Measurements from ENCODE around the gene SV2C. TPM values are rescaled to one million over a fixed set of nuclear protein-coding genes. Genes with fewer than 3 reads are reported as not detected.

The SV2C gene
- total and polyA plus RNA-seq, 2 of the 13 experiments (the other 11 are each of a cell fraction or from before 2014, with no cell fraction given) = not detected

DNA sequence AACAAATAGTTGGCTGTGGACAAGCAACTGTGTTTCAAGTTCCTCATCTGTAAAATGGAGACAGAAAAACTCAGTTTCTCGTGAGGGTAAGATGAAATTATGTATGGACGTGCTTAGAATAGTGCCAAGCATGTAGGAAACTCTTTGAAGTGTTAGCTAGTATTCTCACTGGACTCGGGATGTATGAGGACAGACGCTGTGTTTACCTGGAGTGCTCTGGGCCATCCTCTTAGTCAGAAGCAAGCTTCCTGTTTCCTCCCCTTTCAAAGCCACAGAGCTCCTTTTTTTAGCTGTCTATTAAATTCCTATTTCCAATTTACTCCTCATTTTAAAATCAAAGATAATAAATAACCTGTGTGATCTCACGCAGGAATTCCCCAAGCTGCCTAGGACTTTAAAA, 296.1 kb downstream of the SV2C start (continued):
- TF ChIP-seq, protein P1, sequence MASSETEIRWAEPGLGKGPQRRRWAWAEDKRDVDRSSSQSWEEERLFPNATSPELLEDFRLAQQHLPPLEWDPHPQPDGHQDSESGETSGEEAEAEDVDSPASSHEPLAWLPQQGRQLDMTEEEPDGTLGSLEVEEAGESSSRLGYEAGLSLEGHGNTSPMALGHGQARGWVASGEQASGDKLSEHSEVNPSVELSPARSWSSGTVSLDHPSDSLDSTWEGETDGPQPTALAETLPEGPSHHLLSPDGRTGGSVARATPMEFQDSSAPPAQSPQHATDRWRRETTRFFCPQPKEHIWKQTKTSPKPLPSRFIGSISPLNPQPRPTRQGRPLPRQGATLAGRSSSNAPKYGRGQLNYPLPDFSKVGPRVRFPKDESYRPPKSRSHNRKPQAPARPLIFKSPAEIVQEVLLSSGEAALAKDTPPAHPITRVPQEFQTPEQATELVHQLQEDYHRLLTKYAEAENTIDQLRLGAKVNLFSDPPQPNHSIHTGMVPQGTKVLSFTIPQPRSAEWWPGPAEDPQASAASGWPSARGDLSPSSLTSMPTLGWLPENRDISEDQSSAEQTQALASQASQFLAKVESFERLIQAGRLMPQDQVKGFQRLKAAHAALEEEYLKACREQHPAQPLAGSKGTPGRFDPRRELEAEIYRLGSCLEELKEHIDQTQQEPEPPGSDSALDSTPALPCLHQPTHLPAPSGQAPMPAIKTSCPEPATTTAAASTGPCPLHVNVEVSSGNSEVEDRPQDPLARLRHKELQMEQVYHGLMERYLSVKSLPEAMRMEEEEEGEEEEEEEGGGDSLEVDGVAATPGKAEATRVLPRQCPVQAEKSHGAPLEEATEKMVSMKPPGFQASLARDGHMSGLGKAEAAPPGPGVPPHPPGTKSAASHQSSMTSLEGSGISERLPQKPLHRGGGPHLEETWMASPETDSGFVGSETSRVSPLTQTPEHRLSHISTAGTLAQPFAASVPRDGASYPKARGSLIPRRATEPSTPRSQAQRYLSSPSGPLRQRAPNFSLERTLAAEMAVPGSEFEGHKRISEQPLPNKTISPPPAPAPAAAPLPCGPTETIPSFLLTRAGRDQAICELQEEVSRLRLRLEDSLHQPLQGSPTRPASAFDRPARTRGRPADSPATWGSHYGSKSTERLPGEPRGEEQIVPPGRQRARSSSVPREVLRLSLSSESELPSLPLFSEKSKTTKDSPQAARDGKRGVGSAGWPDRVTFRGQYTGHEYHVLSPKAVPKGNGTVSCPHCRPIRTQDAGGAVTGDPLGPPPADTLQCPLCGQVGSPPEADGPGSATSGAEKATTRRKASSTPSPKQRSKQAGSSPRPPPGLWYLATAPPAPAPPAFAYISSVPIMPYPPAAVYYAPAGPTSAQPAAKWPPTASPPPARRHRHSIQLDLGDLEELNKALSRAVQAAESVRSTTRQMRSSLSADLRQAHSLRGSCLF (CRISPR knock-in tag; IDR thresholded peaks at IDR 0.05; ENCODE audit: borderline replicate concordance) = no peak
- no peak for TF ChIP-seq BORCS8-MEF2B (CRISPR knock-in tag; IDR thresholded peaks at IDR 0.05)
- no peak for TF ChIP-seq ZNF772 (CRISPR knock-in tag; IDR thresholded peaks at IDR 0.05)
- no peak for TF ChIP-seq TOE1 (CRISPR knock-in tag; IDR thresholded peaks at IDR 0.05)
- TF ChIP-seq, protein P2, sequence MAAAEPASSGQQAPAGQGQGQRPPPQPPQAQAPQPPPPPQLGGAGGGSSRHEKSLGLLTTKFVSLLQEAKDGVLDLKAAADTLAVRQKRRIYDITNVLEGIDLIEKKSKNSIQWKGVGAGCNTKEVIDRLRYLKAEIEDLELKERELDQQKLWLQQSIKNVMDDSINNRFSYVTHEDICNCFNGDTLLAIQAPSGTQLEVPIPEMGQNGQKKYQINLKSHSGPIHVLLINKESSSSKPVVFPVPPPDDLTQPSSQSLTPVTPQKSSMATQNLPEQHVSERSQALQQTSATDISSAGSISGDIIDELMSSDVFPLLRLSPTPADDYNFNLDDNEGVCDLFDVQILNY (CRISPR knock-in tag; conservative IDR thresholded peaks at IDR 0.05) = no peak
- no peak for TF ChIP-seq HIVEP1 (CRISPR knock-in tag; IDR thresholded peaks at IDR 0.05)
- no peak for TF ChIP-seq ZNF230 (CRISPR knock-in tag; IDR thresholded peaks at IDR 0.05)
- no peak for TF ChIP-seq ZFAT (CRISPR knock-in tag; conservative IDR thresholded peaks at IDR 0.05)
- TF ChIP-seq, protein P3, sequence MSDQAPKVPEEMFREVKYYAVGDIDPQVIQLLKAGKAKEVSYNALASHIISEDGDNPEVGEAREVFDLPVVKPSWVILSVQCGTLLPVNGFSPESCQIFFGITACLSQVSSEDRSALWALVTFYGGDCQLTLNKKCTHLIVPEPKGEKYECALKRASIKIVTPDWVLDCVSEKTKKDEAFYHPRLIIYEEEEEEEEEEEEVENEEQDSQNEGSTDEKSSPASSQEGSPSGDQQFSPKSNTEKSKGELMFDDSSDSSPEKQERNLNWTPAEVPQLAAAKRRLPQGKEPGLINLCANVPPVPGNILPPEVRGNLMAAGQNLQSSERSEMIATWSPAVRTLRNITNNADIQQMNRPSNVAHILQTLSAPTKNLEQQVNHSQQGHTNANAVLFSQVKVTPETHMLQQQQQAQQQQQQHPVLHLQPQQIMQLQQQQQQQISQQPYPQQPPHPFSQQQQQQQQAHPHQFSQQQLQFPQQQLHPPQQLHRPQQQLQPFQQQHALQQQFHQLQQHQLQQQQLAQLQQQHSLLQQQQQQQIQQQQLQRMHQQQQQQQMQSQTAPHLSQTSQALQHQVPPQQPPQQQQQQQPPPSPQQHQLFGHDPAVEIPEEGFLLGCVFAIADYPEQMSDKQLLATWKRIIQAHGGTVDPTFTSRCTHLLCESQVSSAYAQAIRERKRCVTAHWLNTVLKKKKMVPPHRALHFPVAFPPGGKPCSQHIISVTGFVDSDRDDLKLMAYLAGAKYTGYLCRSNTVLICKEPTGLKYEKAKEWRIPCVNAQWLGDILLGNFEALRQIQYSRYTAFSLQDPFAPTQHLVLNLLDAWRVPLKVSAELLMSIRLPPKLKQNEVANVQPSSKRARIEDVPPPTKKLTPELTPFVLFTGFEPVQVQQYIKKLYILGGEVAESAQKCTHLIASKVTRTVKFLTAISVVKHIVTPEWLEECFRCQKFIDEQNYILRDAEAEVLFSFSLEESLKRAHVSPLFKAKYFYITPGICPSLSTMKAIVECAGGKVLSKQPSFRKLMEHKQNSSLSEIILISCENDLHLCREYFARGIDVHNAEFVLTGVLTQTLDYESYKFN (CRISPR knock-in tag; conservative IDR thresholded peaks at IDR 0.05) = peak; percentile 50
- TF ChIP-seq MEIS1 (CRISPR knock-in tag; IDR thresholded peaks at IDR 0.05; ENCODE audit: borderline replicate concordance) = no peak
- peak; percentile 47; the same call in 1 of the 2 replicates for TF ChIP-seq KAT8 (CRISPR knock-in tag; IDR thresholded peaks at IDR 0.05)
- no peak for TF ChIP-seq ZEB1 (IDR thresholded peaks at IDR 0.05; ENCODE audit: insufficient replicate concordance, low read depth)
- TF ChIP-seq, protein P4, sequence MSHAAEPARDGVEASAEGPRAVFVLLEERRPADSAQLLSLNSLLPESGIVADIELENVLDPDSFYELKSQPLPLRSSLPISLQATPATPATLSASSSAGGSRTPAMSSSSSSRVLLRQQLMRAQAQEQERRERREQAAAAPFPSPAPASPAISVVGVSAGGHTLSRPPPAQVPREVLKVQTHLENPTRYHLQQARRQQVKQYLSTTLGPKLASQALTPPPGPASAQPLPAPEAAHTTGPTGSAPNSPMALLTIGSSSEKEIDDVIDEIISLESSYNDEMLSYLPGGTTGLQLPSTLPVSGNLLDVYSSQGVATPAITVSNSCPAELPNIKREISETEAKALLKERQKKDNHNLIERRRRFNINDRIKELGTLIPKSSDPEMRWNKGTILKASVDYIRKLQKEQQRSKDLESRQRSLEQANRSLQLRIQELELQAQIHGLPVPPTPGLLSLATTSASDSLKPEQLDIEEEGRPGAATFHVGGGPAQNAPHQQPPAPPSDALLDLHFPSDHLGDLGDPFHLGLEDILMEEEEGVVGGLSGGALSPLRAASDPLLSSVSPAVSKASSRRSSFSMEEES (CRISPR knock-in tag; IDR thresholded peaks at IDR 0.05) = no peak
- no peak for TF ChIP-seq GABPB1 (CRISPR knock-in tag; IDR thresholded peaks at IDR 0.05)
- TF ChIP-seq, protein P5, sequence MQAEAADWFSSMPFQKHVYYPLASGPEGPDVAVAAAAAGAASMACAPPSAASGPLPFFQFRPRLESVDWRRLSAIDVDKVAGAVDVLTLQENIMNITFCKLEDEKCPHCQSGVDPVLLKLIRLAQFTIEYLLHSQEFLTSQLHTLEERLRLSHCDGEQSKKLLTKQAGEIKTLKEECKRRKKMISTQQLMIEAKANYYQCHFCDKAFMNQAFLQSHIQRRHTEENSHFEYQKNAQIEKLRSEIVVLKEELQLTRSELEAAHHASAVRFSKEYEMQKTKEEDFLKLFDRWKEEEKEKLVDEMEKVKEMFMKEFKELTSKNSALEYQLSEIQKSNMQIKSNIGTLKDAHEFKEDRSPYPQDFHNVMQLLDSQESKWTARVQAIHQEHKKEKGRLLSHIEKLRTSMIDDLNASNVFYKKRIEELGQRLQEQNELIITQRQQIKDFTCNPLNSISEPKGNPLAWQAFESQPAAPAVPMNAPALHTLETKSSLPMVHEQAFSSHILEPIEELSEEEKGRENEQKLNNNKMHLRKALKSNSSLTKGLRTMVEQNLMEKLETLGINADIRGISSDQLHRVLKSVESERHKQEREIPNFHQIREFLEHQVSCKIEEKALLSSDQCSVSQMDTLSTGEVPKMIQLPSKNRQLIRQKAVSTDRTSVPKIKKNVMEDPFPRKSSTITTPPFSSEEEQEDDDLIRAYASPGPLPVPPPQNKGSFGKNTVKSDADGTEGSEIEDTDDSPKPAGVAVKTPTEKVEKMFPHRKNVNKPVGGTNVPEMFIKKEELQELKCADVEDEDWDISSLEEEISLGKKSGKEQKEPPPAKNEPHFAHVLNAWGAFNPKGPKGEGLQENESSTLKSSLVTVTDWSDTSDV (CRISPR knock-in tag; IDR thresholded peaks at IDR 0.05) = no peak
- TF ChIP-seq ZNF263 (CRISPR knock-in tag; IDR thresholded peaks at IDR 0.05) = peak; percentile 31; the same call in 1 of the 2 replicates
- TF ChIP-seq ZNF670 (CRISPR knock-in tag; IDR thresholded peaks at IDR 0.05; ENCODE audit: borderline replicate concordance) = no peak
